Vagina (tissue), 2 donors: ENCODE results near the gene ANKRD13C. TPM values are rescaled to one million over a fixed set of nuclear protein-coding genes. Genes with fewer than 3 reads are reported as not detected.

Experiments used
- DNase-seq, 2 donors: peaks; one replicate each; pipeline ENCODE4 v3.0.0-alpha.2; 2017; ENCODE audit errors: extremely low spot score in 2 of 2
- H3K27ac ChIP-seq: fragments of 200-600 bp; sonication (generic); one replicate; pipeline ENCODE4 v1.5.1; 2019
- H3K27me3 ChIP-seq: fragments of 200-600 bp; sonication (generic); one replicate; pipeline ENCODE4 v1.5.1; 2019
- H3K36me3 ChIP-seq, 2 donors: fragments of 200-600 bp; sonication (generic); one replicate each; pipeline ENCODE4 v1.5.1; 2017 to 2019
- H3K4me1 ChIP-seq: fragments of 200-600 bp; sonication (generic); one replicate; pipeline ENCODE4 v1.5.1; 2019
- H3K4me3 ChIP-seq, 2 donors: fragments of 200-600 bp; sonication (generic); 1 replicate in 1 of 2; 2 replicates in 1 of 2; pipeline ENCODE4 v1.5.1; 2016 to 2019
- H3K9me3 ChIP-seq: fragments of 200-600 bp; sonication (generic); one replicate; pipeline ENCODE4 v1.5.1; 2019
- CTCF ChIP-seq, 3 experiments: fragments of 450-650 bp in 2 of 3; fragments of 200-600 bp in 1 of 3; sonication (generic) in 1 of 3; IDR thresholded peaks; one replicate each; pipeline ENCODE4 v1.5.1; 2017 to 2019; ENCODE audit warnings: antibody characterized with exemption in 3 of 3, mild to moderate bottlenecking in 2 of 3, moderate library complexity in 2 of 3
- POLR2A ChIP-seq, 2 donors: fragments of 450-650 bp; IDR thresholded peaks; one replicate each; pipeline ENCODE4 v1.6.1; 2017; ENCODE audit warnings: antibody characterized with exemption in 2 of 2, mild to moderate bottlenecking in 2 of 2, moderate library complexity in 2 of 2
- POLR2AphosphoS5 ChIP-seq, 2 donors: sonication (generic); formaldehyde crosslinking; IDR thresholded peaks; one replicate each; pipeline ENCODE4 v1.9.0; 2017; ENCODE audit warnings: antibody characterized with exemption in 2 of 2, mild to moderate bottlenecking in 2 of 2, low read depth in 1 of 2; ENCODE audit not compliant: insufficient read depth in 1 of 2
- intact Hi-C: fragments of 100-400 bp; cut with DNase I; formaldehyde crosslinking; loops from one replicate; pipeline ENCODE4 v1.15.1; 2023
- total RNA-seq: library from RNA; depleted of rRNA; stranded (reverse); fragments of >200 nt; gene quantifications from one replicate; pipeline ENCODE4 v1.2.3, GENCODE V29; 2016

The ANKRD13C gene
- total RNA-seq, 1 donor from 2014 or later = 27.3 TPM

GRCh38 chr1:70247768-70248167 is 106.8 kb downstream of the ANKRD13C start:
- H3K36me3 ChIP-seq = peaks cover 7 to 89% of the 10 kb centered on the region in 2 donors
- no peak for DNase-seq
- TF ChIP-seq POLR2AphosphoS5 (IDR thresholded peaks at IDR 0.05; ENCODE audit: insufficient read depth in 1 of 2, low read depth in 1 of 2) = no peak
- TF ChIP-seq CTCF (IDR thresholded peaks at IDR 0.05) = no peak
- TF ChIP-seq POLR2A (IDR thresholded peaks at IDR 0.05) = no peak
- H3K4me1 ChIP-seq = no peaks in the 10 kb centered on the region
- H3K4me3 ChIP-seq = no peak overlapping the region
- H3K9me3 ChIP-seq = no peaks in the 10 kb centered on the region
- H3K27me3 ChIP-seq = no peaks in the 10 kb centered on the region
- no peak overlapping the region for H3K27ac ChIP-seq
- intact Hi-C loops = no loop called here

- H3K4me3 ChIP-seq = no peak overlapping the region
- intact Hi-C loops = no loop called here
- TF ChIP-seq CTCF (IDR thresholded peaks at IDR 0.05) (no peak), POLR2AphosphoS5 (IDR thresholded peaks at IDR 0.05; ENCODE audit: insufficient read depth in 1 of 2, low read depth in 1 of 2) (no peak), POLR2A (IDR thresholded peaks at IDR 0.05) (no peak)
Measured at GRCh38 chr1:70247122-70247521, 107.4 kb downstream of the ANKRD13C start.

GRCh38 chr1:70239940-70240339 is 114.6 kb downstream of the ANKRD13C start:
- H3K4me3 ChIP-seq = no peak overlapping the region
- H3K9me3 ChIP-seq = no peaks in the 10 kb centered on the region
- TF ChIP-seq POLR2A (IDR thresholded peaks at IDR 0.05) (no peak), POLR2AphosphoS5 (IDR thresholded peaks at IDR 0.05; ENCODE audit: insufficient read depth in 1 of 2, low read depth in 1 of 2) (no peak), CTCF (IDR thresholded peaks at IDR 0.05) (no peak)
- peaks cover 7 to 98% of the 10 kb centered on the region in 2 donors for H3K36me3 ChIP-seq
- no peaks in the 10 kb centered on the region for H3K4me1 ChIP-seq
- intact Hi-C loops = no loop called here
- no peak overlapping the region for H3K27ac ChIP-seq
- no peaks in the 10 kb centered on the region for H3K27me3 ChIP-seq
- no peak for DNase-seq

More at GRCh38 chr1:70247122-70247521, 107.4 kb downstream of the ANKRD13C start:
- no peaks in the 10 kb centered on the region for H3K4me1 ChIP-seq
- H3K9me3 ChIP-seq = no peaks in the 10 kb centered on the region
- H3K36me3 ChIP-seq = peaks cover 7 to 96% of the 10 kb centered on the region in 2 donors
- H3K27me3 ChIP-seq = no peaks in the 10 kb centered on the region
- no peak for DNase-seq
- no peak overlapping the region for H3K27ac ChIP-seq

- Histone ChIP-seq H3K36me3 (peaks cover 0 to 94% of the 10 kb centered on the region in 2 donors), H3K4me1 (no peaks in the 10 kb centered on the region), H3K4me3 (no peak overlapping the region), H3K27ac (no peak overlapping the region), H3K27me3 (no peaks in the 10 kb centered on the region), H3K9me3 (no peaks in the 10 kb centered on the region)
- intact Hi-C loops = no loop called here
- no peak for DNase-seq
- TF ChIP-seq POLR2A (IDR thresholded peaks at IDR 0.05) (no peak), CTCF (IDR thresholded peaks at IDR 0.05) (no peak), POLR2AphosphoS5 (IDR thresholded peaks at IDR 0.05; ENCODE audit: insufficient read depth in 1 of 2, low read depth in 1 of 2) (no peak)
Measured at GRCh38 chr1:70234733-70235132, 119.8 kb downstream of the ANKRD13C start.

- Histone ChIP-seq H3K4me1 (peaks cover 14% of the 10 kb centered on the region), H3K9me3 (no peaks in the 10 kb centered on the region), H3K27ac (no peak overlapping the region), H3K36me3 (peaks cover 0 to 73% of the 10 kb centered on the region in 2 donors), H3K4me3 (no peak overlapping the region), H3K27me3 (no peaks in the 10 kb centered on the region)
- intact Hi-C loops = no loop called here
- DNase-seq = no peak
- TF ChIP-seq CTCF (IDR thresholded peaks at IDR 0.05) = no peak
- no peak for TF ChIP-seq POLR2AphosphoS5 (IDR thresholded peaks at IDR 0.05; ENCODE audit: insufficient read depth in 1 of 2, low read depth in 1 of 2)
- TF ChIP-seq POLR2A (IDR thresholded peaks at IDR 0.05) = no peak
Measured at GRCh38 chr1:70231475-70231874, 123.0 kb downstream of the ANKRD13C start.
